HL-60 (cell line): Measurements from ENCODE around the gene PHETA2.

ENCODE experiments used
- CTCF ChIP-seq: IDR thresholded peaks from one replicate; pipeline ENCODE4 v1.5.1; 2011; ENCODE audit warnings: low read length, control low read depth, inconsistent platforms; ENCODE audit not compliant: insufficient read depth
- REST ChIP-seq: IDR thresholded peaks from 2 replicates; pipeline ENCODE4 v1.6.1; 2012; ENCODE audit warnings: low read depth; ENCODE audit not compliant: insufficient replicate concordance

GRCh38 chr22:42078469-42079318 is 4.6 kb downstream of the PHETA2 start:
- TF ChIP-seq CTCF: no peak
- no peak for TF ChIP-seq REST
